GM12865 (cell line): ENCODE data around the gene MVB12B.

Experiments
- DNase-seq: peaks from one replicate; pipeline ENCODE4 v3.0.0; 2010; ENCODE audit warnings: low read depth
- H3K4me3 ChIP-seq: 2 replicates; pipeline ENCODE4 v1.5.1; 2011; ENCODE audit warnings: mild to moderate bottlenecking, low read depth, low read length, control low read depth
- CTCF ChIP-seq: IDR thresholded peaks from 2 replicates; pipeline ENCODE4 v1.5.1; 2011; ENCODE audit warnings: low read length, control low read depth, low read depth, inconsistent platforms; ENCODE audit not compliant: insufficient read depth; ENCODE audit errors: missing control alignments

Gene MVB12B

DNA sequence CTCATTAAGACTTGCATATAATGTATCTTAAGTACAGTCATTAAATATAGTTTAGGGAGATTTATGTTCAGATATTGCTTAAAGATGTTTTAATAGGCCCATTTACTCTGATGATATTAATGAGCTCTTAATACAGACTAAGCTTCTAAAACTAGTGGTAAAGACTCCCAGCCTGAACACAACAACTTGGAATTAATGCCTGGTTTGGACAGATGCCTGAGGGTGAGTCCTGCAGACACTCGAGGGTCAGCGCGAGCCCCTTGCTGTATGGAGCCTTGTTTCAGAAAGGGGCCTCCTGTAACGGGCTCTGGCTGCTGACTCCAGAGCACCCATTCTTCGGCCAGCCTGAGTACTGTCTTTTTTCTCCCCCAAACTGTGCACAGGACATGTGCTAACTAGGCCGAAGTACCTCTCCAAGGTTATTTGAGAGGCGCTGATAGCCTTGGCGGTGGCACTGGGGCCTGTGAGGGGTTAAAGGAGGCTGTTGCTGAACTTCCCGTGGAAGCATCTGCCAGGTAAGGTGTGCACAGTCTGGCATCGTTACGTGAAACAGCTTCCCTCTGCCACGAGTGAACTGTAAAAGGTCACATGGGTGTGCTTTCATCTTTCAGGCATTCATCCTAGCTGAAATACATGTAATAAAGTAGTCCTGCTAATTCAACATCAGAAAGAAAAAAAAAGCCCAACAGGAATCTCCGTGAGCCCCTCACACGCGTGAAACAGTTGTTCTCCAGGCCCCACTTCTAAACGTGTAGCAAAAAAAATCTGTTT lies 113.4 kb downstream of the MVB12B start:
- DNase-seq = no peak
- no peak overlapping the region for H3K4me3 ChIP-seq
- TF ChIP-seq CTCF = no peak

GRCh38 chr9:126440940-126441339 lies 114.3 kb downstream of the MVB12B start:
- no peak overlapping the region for H3K4me3 ChIP-seq
- no peak for DNase-seq
- no peak for TF ChIP-seq CTCF

GRCh38 chr9:126442636-126443035 lies 116.0 kb downstream of the MVB12B start:
- no peak for TF ChIP-seq CTCF
- H3K4me3 ChIP-seq = no peak overlapping the region
- no peak for DNase-seq

DNA sequence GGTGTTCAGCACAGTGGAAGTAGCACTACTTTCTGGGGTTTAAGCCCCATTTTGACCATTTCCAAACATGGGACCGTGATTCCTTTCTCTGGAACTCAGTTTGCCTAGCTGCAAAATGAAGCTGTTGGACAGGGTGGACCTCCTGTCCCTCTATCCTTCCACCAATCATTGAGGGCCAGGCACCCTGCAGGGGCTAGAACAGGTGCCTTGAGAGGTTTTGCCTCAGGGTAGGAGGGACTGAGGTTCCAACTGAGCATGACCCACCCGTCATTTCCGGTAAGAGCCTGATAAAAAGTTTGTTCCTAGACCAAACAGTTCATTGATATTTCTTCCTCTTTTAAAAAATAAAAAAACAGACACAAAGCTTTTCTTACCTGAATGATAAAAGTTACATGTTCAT lies 116.5 kb downstream of the MVB12B start:
- H3K4me3 ChIP-seq = no peak overlapping the region
- no peak for TF ChIP-seq CTCF
- no peak for DNase-seq

- no peak overlapping the region for H3K4me3 ChIP-seq
- TF ChIP-seq CTCF = no peak
- DNase-seq = no peak
Observed at GRCh38 chr9:126448136-126448535, 121.5 kb downstream of the MVB12B start.

- no peak for TF ChIP-seq CTCF
- DNase-seq = no peak
- no peak overlapping the region for H3K4me3 ChIP-seq
Observed at GRCh38 chr9:126448865-126449577, 122.4 kb downstream of the MVB12B start.
